ENCODE measurements around the gene FPR3. TPM values are rescaled to one million over a fixed set of nuclear protein-coding genes. Genes with fewer than 3 reads are reported as not detected.
"Not testable (repeated sequence)": the region's sequence is repeated elsewhere in the genome, so short reads cannot be mapped to it uniquely, and the experiment has no call there.

Gene FPR3
- total RNA-seq, 1 experiment from 2014 or later = not detected

- DNase-seq (ENCODE audit: extremely low read depth, low read depth) = not testable (repeated sequence)
These were observed 10.4 kb downstream of the FPR3 start for GRCh38 chr19:51805396-51805795.

DNA sequence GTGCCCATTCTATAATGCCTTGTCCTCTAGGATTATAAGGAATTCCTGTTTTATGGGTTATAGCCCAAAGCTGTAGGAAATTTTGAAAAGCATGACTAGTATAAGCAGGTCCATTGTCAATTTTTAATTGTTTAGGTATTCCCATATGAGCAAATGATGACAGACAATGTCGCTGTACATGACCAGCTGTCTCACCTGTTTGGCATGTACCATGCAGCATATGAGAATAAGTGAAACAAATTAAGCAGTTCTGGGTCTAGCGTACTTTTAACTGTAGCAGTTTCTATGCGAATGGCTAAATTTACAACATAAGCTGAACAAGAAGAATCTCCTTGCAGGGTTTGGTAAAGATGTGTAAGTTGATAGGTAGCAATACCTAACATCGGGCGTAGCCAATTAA lies 11.6 kb downstream of the FPR3 start:
- DNase-seq (ENCODE audit: extremely low read depth, low read depth) = not testable (repeated sequence)

- DNase-seq (ENCODE audit: extremely low read depth, low read depth) = no peak
These were observed 12.2 kb downstream of the FPR3 start for GRCh38 chr19:51807111-51807701.

DNA sequence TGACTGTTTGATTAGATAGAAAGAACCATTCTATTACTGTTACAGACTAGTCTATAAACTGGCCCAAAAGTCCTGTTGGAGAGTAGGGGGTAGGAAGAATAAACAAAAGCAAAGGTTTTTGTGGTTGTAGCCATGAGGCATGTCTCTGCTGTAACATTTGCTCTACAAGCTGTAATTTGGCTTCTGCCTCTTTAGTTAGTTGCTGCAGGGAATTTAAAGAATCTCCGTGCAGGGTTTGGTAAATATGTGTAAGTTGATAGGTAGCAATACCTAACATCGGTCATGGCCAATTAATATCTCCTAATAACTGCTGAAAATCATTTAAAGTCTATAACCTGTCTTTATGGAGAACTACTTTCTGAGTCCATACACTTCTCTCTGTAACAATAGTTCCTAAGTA lies 13.0 kb downstream of the FPR3 start:
- DNase-seq (ENCODE audit: extremely low read depth, low read depth) = no peak

GRCh38 chr19:51808333-51808986 lies 13.5 kb downstream of the FPR3 start:
- no peak for DNase-seq (ENCODE audit: extremely low read depth, low read depth)

- DNase-seq (ENCODE audit: extremely low read depth, low read depth) = no peak
These were observed 14.8 kb downstream of the FPR3 start for GRCh38 chr19:51809787-51810186.

GRCh38 chr19:51810223-51810622 lies 15.3 kb downstream of the FPR3 start:
- DNase-seq (ENCODE audit: extremely low read depth, low read depth) = no peak

GRCh38 chr19:51811344-51811743 lies 16.4 kb downstream of the FPR3 start:
- DNase-seq (ENCODE audit: extremely low read depth, low read depth) = no peak

- DNase-seq (ENCODE audit: extremely low read depth, low read depth) = no peak
These were observed 20.1 kb downstream of the FPR3 start for GRCh38 chr19:51815043-51815442.

- DNase-seq (ENCODE audit: extremely low read depth, low read depth) = no peak
These were observed 21.8 kb downstream of the FPR3 start for GRCh38 chr19:51816711-51817110.

GRCh38 chr19:51820011-51820410 lies 25.1 kb downstream of the FPR3 start:
- no peak for DNase-seq (ENCODE audit: extremely low read depth, low read depth)

GRCh38 chr19:51820831-51821446 lies 26.0 kb downstream of the FPR3 start:
- DNase-seq (ENCODE audit: extremely low read depth, low read depth) = no peak

DNA sequence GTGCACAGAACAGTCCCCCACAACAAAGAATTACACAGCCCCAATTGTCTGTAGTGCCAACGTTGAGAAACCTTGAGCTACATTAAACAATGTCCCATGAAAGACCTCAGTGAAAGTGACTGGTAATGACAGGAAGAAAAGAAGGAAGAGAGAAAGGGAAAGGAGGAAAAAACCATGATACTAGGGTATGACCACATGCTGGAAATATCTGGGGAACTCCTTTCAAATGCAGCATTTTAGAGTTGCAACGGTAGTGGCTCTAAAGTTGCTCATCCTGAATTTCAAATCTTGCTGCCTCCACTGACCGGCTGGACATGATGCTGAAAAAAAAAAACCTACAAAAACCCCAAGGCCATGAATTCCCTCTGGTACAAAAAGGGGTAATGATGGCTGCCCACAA lies 26.5 kb downstream of the FPR3 start:
- DNase-seq (ENCODE audit: extremely low read depth, low read depth) = no peak

- DNase-seq (ENCODE audit: extremely low read depth, low read depth) = no peak
These were observed 27.0 kb downstream of the FPR3 start for GRCh38 chr19:51821921-51822320.

DNA sequence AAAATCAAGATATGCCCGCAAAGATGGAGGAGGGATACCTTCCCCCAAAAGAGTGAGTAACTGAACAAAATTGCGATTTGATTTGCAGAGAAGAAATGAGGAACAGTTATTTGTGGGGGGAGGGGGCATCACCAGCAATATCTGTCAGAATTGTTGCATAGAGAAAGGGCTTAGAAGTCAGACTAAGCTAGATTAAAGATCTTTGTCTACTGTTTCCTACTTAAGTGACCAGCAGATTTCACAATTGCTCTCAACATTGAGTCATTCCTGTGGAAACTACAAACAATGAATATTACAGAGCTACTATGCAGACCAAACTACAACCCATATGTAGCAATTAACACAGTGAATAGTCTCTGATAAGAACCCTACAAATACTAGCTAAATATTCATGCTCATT lies 27.4 kb downstream of the FPR3 start:
- no peak for DNase-seq (ENCODE audit: extremely low read depth, low read depth)

GRCh38 chr19:51822946-51823345 lies 28.0 kb downstream of the FPR3 start:
- DNase-seq (ENCODE audit: extremely low read depth, low read depth) = no peak

GRCh38 chr19:51824281-51825005 lies 29.5 kb downstream of the FPR3 start:
- DNase-seq (ENCODE audit: extremely low read depth, low read depth) = no peak

- no peak for DNase-seq (ENCODE audit: extremely low read depth, low read depth)
These were observed 35.3 kb downstream of the FPR3 start for GRCh38 chr19:51830274-51830673.

- no peak for DNase-seq (ENCODE audit: extremely low read depth, low read depth)
These were observed 42.2 kb downstream of the FPR3 start for GRCh38 chr19:51837145-51837544.

GRCh38 chr19:51861870-51862622 lies 67.1 kb downstream of the FPR3 start:
- DNase-seq (ENCODE audit: extremely low read depth, low read depth) = no peak

GRCh38 chr19:51873097-51873496 lies 78.1 kb downstream of the FPR3 start:
- DNase-seq (ENCODE audit: extremely low read depth, low read depth) = no peak
